Nephron progenitor cell (in vitro differentiated cells): ENCODE data around the gene SSBP3.
A peak's percentile ranks its signal among the peaks of the same experiment; 100 is the strongest.

Source experiments
- DNase-seq: peaks from one replicate; pipeline ENCODE4 v3.0.0; 2021
- H3K27ac Mint-ChIP-seq: 2 replicates; pipeline ENCODE4 v1.8.0; 2021; ENCODE audit warnings: mild to moderate bottlenecking, moderate library complexity, mixed read lengths
- H3K27me3 Mint-ChIP-seq: 2 replicates; pipeline ENCODE4 v1.8.0; 2021; ENCODE audit warnings: mild to moderate bottlenecking, low read depth, mixed read lengths; ENCODE audit not compliant: poor library complexity
- H3K36me3 Mint-ChIP-seq: 2 replicates; pipeline ENCODE4 v1.8.0; 2021; ENCODE audit warnings: low read depth, mixed read lengths
- H3K4me1 Mint-ChIP-seq: 2 replicates; pipeline ENCODE4 v1.8.0; 2021; ENCODE audit warnings: mixed read lengths
- H3K4me3 Mint-ChIP-seq: 2 replicates; pipeline ENCODE4 v1.8.0; 2021; ENCODE audit warnings: mild to moderate bottlenecking, moderate library complexity, mixed read lengths
- H3K9me3 Mint-ChIP-seq: 2 replicates; pipeline ENCODE4 v1.8.0; 2021; ENCODE audit warnings: mild to moderate bottlenecking, moderate library complexity, mixed read lengths
- CTCF ChIP-seq: fragments of 200-600 bp; sonication (generic); IDR thresholded peaks from 2 replicates; pipeline ENCODE4 v1.5.0; 2021; ENCODE audit warnings: antibody characterized with exemption

Gene SSBP3

GRCh38 chr1:54248966-54249365 lies 157.2 kb downstream of the SSBP3 start:
- Mint-ChIP-seq H3K4me1 (peaks cover 22% of the 10 kb centered on the region), H3K36me3 (peaks cover 27% of the 10 kb centered on the region), H3K27me3 (peaks cover 3% of the 10 kb centered on the region), H3K27ac (peak overlapping the region; percentile 7), H3K9me3 (no peaks in the 10 kb centered on the region), H3K4me3 (no peak overlapping the region)
- DNase-seq: no peak
- no peak for TF ChIP-seq CTCF

- Mint-ChIP-seq H3K4me3 (no peak overlapping the region), H3K27me3 (peaks cover 3% of the 10 kb centered on the region), H3K27ac (peak overlapping the region; percentile 13), H3K9me3 (no peaks in the 10 kb centered on the region), H3K4me1 (peaks cover 17% of the 10 kb centered on the region), H3K36me3 (peaks cover 37% of the 10 kb centered on the region)
- TF ChIP-seq CTCF: no peak
- DNase-seq: no peak
Measured at GRCh38 chr1:54247863-54248515, 158.2 kb downstream of the SSBP3 start.

GRCh38 chr1:54246116-54246721 lies 160.0 kb downstream of the SSBP3 start:
- Mint-ChIP-seq H3K9me3 (no peaks in the 10 kb centered on the region), H3K27ac (peak overlapping the region; percentile 94), H3K27me3 (peaks cover 3% of the 10 kb centered on the region), H3K4me1 (peaks cover 18% of the 10 kb centered on the region), H3K36me3 (peaks cover 39% of the 10 kb centered on the region), H3K4me3 (no peak overlapping the region)
- no peak for TF ChIP-seq CTCF
- DNase-seq: no peak

- DNase-seq: no peak
- no peak overlapping the region for H3K4me3 Mint-ChIP-seq
- no peaks in the 10 kb centered on the region for H3K9me3 Mint-ChIP-seq
- peaks cover 45% of the 10 kb centered on the region for H3K36me3 Mint-ChIP-seq
- H3K27me3 Mint-ChIP-seq: peaks cover 3% of the 10 kb centered on the region
- H3K27ac Mint-ChIP-seq: no peak overlapping the region
- TF ChIP-seq CTCF: no peak
- H3K4me1 Mint-ChIP-seq: peaks cover 18% of the 10 kb centered on the region
Measured at GRCh38 chr1:54245501-54245900, 160.7 kb downstream of the SSBP3 start.

GRCh38 chr1:54244655-54245054 lies 161.5 kb downstream of the SSBP3 start:
- H3K27ac Mint-ChIP-seq: no peak overlapping the region
- peaks cover 18% of the 10 kb centered on the region for H3K4me1 Mint-ChIP-seq

More at GRCh38 chr1:54244655-54245054, 161.5 kb downstream of the SSBP3 start:
- DNase-seq: no peak
- H3K36me3 Mint-ChIP-seq: peaks cover 45% of the 10 kb centered on the region
- no peak for TF ChIP-seq CTCF
- H3K27me3 Mint-ChIP-seq: peaks cover 3% of the 10 kb centered on the region
- H3K4me3 Mint-ChIP-seq: no peak overlapping the region
- no peaks in the 10 kb centered on the region for H3K9me3 Mint-ChIP-seq
